Stimulated activated CD8-positive, alpha-beta memory T cell treated with anti-CD3 and anti-CD28 coated beads, Interleukin-12 subunit alpha, Interleukin-12 subunit beta, amount 100 ng/mL, for 24 hours (primary cell): Measurements from ENCODE around the gene AIFM2.
"Not testable (repeated sequence)": the region's sequence is repeated elsewhere in the genome, so short reads cannot be mapped to it uniquely, and the experiment has no call there.

Experiments
- DNase-seq: peaks from one replicate; pipeline ENCODE4 v3.0.0-alpha.2; 2020; ENCODE audit errors: extremely low read depth

Gene AIFM2

GRCh38 chr10:70123166-70123565 is 9.5 kb downstream of the AIFM2 start:
- DNase-seq: not testable (repeated sequence)

- DNase-seq: no peak
Measured at GRCh38 chr10:70122742-70123141, 9.9 kb downstream of the AIFM2 start.

DNA sequence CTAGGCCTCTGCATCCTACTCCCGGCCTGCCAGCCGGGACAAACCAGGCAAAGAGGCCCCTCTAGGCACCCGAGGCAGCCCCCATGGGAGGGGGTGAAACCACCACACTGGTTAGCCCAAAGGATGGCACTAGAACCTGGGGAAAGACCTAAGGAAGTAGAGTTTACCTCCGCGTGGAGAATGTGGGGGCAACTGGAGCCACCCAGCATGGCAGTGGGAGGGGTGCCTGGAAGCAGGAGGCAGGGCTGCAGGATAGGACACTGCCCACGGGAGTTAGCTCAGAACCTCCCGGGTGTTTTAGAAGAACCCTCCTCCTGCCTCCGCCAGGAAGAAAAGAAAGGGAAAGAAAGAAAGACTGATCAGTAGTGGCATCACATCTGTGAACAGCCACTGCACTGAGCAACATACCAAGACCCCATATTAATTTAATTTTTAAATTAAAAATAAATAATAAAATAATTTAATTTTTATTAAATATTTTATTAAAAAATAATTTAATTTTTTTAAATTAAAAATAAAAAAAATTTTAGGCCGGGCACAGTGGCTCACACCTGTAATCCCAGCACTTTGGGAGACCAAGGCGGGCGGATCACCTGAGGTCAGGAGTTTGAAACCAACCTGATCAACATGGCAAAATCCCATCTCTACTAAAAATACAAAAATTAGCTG is 11.2 kb downstream of the AIFM2 start:
- DNase-seq: no peak

- DNase-seq: no peak
Measured at GRCh38 chr10:70120417-70120816, 12.2 kb downstream of the AIFM2 start.

DNA sequence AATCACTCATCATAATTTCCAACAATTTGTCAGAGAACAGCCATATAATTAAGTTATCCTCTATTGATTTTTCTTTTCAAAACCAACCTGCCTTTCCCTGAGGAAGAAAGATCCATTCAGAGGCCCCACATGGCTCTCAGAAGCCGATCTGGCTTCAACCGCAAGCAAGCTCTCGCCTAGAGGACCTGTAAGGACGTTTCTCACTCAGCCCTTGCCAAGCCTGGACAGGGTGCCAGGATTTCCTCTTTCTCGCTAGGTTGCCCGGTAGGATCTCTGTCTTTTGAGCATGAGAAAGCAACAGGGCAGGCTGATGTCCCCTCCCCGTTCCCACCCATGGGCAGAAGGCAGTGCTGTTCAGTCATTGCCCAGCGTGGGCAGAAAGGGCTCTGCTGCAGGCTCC is 13.0 kb downstream of the AIFM2 start:
- DNase-seq: no peak

DNA sequence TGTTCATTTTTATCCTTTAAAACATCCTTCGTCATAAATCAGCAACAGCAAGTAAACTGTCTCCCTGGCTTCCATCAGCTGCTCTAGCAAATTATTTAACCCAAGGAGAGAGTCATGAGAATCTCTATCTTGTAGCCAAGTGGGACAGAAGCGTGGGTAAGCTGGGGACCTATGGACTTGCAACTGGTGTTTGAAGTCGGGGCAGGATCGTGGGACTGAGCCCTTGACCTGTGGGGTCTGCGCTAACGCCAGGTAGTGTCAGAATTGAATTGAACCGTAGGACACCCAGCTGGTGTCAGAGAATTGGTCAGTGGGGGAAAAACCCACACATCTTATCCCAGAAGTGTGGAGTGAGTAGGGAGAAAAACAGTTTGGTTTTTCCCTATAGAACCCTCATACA is 13.4 kb downstream of the AIFM2 start:
- no peak for DNase-seq

- no peak for DNase-seq
Measured at GRCh38 chr10:70118196-70118595, 14.4 kb downstream of the AIFM2 start.

DNA sequence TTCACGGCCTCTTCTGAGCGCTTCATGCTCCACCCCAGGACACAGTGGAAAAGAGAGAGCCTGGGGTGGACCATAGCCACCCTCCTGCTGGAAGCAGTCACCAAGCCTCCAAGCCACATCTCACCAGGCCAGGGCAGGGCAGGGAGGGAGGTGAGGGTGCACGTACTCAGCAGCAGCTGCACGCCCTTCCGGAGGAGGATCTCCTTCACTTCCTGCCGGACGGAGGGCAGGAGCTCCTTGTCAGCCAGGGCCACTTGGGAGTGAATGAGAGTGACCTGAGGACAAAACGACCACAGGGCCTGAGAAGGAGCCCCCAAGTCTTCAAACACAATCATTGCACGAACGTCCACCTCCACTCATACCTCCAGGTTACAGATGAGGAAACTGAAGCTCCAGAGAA is 15.0 kb downstream of the AIFM2 start:
- DNase-seq: no peak

GRCh38 chr10:70115948-70116682 is 16.5 kb downstream of the AIFM2 start:
- DNase-seq: no peak

- DNase-seq: no peak
Measured at GRCh38 chr10:70114902-70115301, 17.7 kb downstream of the AIFM2 start.

GRCh38 chr10:70112071-70112470 is 20.6 kb downstream of the AIFM2 start:
- no peak for DNase-seq

DNA sequence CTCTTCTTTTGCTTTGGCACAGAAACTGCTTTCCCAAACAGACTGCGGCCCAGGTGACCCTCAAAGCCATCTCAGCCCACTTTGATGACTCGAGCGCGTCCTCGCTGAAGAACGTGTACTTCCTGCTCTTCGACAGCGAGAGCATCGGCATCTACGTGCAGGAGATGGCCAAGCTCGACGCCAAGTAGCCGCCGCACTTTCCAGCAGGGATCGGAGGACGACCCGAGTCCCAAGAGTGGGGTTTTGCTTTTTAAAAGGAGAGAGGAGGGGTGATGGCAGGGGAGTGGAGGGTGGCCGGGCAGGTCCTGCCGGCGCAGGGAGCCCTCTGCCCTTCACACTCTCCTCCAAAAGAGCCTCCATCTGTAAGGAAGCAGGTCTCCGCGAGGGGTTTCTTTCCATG is 21.1 kb downstream of the AIFM2 start:
- DNase-seq: no peak

DNA sequence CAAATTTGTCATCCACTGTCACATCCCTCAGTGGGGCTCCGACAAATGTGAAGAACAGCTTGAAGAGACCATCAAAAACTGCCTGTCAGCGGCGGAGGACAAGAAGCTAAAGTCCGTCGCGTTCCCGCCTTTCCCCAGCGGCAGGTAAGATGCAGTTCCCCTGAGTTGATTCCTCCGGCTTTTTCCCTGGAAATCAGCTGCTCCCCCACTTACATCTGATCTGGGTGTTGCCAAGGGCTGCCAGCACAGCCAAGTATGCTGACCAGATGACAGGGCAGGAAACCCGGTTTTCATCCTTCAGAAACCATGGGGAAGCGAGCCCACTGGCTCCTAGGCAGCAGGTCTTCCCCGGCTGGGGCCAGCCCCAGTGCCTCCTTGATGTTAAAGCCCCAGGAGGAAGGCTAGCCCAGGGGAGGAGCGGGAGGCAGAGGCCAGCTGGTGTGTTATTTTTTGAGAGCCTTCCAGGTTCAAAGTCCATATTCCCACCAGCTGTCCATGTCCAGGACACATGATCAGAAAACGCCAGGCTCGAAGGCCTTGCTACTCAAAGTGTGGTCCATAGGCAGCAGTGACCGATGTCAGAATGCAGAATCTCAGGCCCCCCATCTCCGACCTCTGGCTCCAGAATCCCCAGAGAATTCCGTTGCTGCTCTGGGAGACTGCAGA is 23.4 kb downstream of the AIFM2 start:
- DNase-seq: no peak

- DNase-seq: no peak
Measured at GRCh38 chr10:70106958-70107791, 25.4 kb downstream of the AIFM2 start.

DNA sequence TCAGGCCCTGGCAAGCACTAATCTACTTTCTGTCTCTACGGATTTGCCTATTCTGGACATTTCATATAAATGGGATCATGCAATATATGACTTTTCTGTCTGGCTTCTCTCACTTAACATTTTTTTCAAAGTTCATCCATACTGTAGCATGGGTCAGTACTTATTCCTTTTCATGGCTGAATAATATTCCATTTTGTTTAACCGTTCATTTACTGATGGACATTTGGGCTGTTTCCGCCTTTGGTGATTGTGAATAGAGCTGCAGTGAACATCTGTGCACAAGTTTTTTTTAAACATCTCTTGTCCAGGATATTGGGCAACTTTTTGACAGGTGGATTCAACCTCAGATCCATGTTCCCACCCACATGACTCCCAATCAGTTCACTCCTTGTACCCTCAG is 31.0 kb downstream of the AIFM2 start:
- no peak for DNase-seq

DNA sequence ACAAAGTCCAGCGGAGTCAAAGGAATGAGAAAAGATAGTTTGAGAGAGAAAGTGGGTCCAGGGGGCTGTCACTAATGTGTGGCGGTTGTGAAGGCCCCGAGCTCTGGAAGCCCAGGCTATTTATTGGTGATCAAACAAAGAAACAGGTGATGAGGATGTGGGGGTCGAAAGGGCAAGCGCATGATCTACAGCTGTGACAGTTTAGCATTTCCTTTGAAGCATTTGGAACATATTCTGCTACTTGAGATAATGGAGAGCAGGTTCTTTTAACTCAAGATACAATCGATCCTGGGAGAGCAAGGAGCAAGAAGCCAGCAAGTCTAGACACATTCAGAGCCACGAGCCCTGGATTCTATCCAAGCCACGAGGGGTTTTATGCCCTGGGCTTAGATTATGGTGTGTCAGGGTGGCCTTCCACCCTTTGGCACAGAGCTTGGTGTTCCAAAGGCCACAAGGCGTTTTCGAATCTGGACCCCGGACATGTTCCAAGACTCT is 31.5 kb downstream of the AIFM2 start:
- DNase-seq: not testable (repeated sequence)

GRCh38 chr10:70098271-70098670 is 34.4 kb downstream of the AIFM2 start:
- no peak for DNase-seq

DNA sequence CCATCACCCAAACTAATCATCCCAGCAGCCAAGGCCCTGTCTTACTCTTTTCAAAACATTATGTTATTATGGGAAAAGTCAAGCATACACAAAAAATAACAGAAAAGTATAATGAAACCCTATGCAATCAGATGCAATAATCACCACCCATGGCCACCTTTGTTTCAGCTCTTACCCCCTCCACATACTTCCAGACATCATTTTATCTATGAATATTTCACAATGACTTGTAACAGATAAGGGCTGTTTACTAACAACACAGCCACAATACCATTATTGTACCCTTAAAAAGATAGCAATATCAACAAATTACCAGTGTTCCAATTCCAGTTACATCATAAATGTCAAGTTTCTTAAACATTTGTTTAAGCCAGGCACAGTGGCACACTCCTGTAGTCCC is 35.2 kb downstream of the AIFM2 start:
- DNase-seq: no peak

DNA sequence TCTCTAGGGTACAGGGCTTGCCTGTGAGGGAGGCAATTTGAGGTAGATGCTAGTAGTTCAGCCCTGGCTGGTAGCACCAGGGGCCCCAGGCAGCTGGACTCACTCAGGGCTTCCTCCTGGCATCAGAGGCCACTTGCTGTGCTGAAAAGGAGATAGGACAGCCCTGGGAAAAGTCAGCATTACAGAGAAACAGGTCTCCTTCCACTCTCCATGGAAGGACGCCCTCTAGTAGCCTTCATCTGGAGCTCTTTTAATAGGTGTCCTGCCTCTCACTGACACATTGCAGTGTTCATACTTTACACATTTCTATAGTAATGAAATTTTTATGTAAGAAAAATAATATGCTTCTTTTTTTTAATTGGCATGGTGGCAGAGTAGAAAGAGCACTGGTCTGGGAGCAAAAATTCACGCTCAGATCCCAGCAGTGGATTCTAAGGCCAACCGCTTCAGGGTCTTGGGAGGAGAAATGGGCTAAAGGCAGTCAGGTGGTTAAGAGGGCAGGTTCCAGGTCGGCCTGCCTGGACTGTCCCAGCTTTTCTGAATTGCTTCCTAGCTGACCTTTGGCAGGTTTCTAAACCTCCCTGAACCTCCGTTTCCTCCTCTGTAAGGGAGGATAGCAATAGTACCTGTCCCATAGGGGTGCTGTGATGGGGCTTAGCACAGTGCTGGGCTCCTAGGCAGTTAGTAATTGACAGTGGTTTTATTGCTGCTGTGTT is 35.8 kb downstream of the AIFM2 start:
- DNase-seq: no peak

DNA sequence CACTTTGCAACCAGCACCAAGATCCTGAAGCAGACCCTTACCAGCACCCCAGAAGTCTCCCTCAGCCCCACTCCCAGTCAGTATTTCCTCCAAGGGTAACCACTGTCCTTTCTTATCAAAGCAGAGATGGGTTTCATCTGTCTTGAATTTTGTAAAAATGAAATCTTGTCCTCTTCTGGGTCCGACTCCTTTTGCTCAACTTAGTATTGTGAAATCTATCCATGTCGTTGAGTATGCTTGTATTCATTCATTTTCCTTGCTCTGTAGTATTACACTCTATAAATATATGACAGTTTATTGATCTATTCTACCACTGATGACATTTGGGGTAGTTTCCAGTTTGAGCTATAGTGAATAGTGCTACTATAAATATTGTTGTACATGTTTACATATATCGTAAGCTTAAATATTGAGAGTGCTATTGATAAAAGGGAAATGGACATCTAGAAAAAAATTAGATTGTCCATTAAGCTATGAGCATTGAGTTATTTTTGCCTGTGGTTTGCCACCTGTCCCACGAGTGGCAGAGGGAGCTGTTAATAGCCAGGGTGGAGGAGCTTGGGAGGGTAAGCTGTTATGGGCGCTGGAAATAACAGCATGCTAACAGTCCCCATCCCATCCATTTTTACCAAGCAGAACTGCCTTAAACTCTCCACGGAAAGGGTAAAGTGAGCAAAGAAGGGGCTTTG is 36.5 kb downstream of the AIFM2 start:
- no peak for DNase-seq

DNA sequence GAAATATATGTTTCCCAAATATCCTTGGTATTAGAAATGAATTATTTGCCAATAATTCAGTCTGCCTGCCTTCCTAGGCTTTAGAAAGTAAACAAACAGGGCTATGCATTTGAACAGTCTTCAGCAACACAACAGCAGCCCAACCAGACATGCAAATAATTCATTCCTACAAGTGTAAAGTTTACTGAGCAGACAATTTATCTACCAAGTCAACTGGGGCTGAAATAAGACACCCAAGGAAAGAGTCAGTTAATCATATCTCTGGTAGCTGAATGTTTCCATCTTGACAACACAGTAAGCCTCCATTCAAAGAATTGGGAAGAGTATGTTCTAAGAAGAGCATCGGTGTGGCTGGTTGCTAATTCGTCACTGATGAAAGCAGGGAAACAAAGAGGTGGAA is 38.4 kb downstream of the AIFM2 start:
- no peak for DNase-seq
